ENCODE data around the gene MACF1. TPM values are rescaled to one million over a fixed set of nuclear protein-coding genes. Genes with fewer than 3 reads are reported as not detected.

Gene MACF1
- total and polyA plus RNA-seq, 9 donors = 198 to 352 (median 263) TPM

DNA sequence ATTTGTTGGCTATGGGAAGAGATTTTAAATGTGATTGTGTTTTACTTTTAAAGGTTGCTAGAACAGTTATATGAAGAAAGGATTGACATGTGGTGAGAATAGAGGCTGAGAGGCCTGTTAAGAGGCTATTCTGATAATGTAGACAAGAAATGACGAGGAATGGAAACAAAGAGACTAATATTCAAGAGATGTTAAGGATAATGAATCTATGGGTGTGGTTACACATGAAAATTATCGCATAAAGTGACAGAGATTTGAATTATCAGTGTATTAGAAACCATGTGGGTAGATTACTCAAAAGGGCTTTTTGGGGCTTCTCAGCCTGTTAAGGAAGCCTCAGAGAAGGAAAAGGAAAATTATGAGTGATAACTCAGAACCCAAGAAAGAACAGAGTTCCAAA lies 120.4 kb downstream of the MACF1 start:
- no peak for DNase-seq
- WGBS (ENCODE audit: insufficient coverage) = 100% methylated on average over 2 of the region's 2 CpGs
- Histone ChIP-seq H3K36me3 (ENCODE audit: control insufficient read depth, insufficient read depth, low read length) (peaks cover 67% of the 10 kb centered on the region), H3K4me1 (ENCODE audit: control insufficient read depth, insufficient read depth, low read length) (no peaks in the 10 kb centered on the region), H3K9me3 (replicated peaks; ENCODE audit: control insufficient read depth, low read depth, low read length) (no peaks in the 10 kb centered on the region), H3K27me3 (ENCODE audit: control insufficient read depth, insufficient read depth, low read length) (no peaks in the 10 kb centered on the region), H3K4me3 (ENCODE audit: low read length) (no peak overlapping the region), H3K27ac (ENCODE audit: low read length) (no peak overlapping the region)

DNA sequence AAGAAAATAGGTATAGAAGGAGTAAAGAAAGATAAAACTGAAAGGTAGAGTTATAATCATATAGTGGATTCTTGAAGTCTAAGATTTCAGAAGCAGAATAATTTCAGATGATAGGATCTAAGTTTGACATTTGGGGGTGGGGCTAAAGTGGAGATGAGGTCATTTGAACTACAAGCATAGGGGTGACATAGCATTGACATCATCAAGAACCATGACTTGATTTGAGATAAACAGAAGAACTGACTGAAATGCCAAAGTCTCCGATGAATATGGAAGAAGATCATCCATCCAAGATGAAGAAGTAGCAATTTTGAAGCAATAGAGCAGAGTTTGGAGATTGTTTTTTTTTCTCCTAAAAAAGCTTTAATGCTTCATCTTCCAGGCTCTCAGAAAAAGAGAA lies 122.3 kb downstream of the MACF1 start:
- Histone ChIP-seq H3K4me3 (ENCODE audit: low read length) (no peak overlapping the region), H3K27me3 (ENCODE audit: control insufficient read depth, insufficient read depth, low read length) (no peaks in the 10 kb centered on the region), H3K27ac (ENCODE audit: low read length) (no peak overlapping the region), H3K9me3 (replicated peaks; ENCODE audit: control insufficient read depth, low read depth, low read length) (no peaks in the 10 kb centered on the region), H3K36me3 (ENCODE audit: control insufficient read depth, insufficient read depth, low read length) (peaks cover 69% of the 10 kb centered on the region), H3K4me1 (ENCODE audit: control insufficient read depth, insufficient read depth, low read length) (no peaks in the 10 kb centered on the region)
- DNase-seq = no peak
- WGBS (ENCODE audit: insufficient coverage) = no CpG with 5 or more reads among the region's 1 CpG

DNA sequence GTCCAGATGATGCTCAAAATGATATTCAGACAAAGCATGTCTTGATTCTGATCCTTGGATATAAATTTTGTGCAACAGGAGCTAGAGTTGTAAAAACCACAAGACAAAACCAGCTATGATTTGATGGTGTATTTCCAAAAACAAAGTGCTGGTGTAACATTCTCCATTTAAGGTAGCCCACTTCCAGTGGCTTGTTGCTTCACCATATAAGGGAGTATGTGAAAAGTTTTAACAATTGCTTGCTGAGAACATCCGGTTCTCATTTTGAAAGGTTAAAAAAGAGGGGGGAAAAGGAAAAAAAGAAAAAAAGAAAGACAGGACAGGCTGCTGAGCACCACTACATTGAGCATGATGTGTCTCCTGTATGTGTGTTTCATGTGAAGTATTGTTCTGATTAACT lies 123.6 kb downstream of the MACF1 start:
- Histone ChIP-seq H3K4me1 (ENCODE audit: control insufficient read depth, insufficient read depth, low read length) (no peaks in the 10 kb centered on the region), H3K36me3 (ENCODE audit: control insufficient read depth, insufficient read depth, low read length) (peaks cover 68% of the 10 kb centered on the region), H3K27ac (ENCODE audit: low read length) (no peak overlapping the region), H3K27me3 (ENCODE audit: control insufficient read depth, insufficient read depth, low read length) (no peaks in the 10 kb centered on the region), H3K9me3 (replicated peaks; ENCODE audit: control insufficient read depth, low read depth, low read length) (no peaks in the 10 kb centered on the region), H3K4me3 (ENCODE audit: low read length) (no peak overlapping the region)
- DNase-seq = no peak
- WGBS (ENCODE audit: insufficient coverage) = 80% methylated on average over 1 of the region's 1 CpG

DNA sequence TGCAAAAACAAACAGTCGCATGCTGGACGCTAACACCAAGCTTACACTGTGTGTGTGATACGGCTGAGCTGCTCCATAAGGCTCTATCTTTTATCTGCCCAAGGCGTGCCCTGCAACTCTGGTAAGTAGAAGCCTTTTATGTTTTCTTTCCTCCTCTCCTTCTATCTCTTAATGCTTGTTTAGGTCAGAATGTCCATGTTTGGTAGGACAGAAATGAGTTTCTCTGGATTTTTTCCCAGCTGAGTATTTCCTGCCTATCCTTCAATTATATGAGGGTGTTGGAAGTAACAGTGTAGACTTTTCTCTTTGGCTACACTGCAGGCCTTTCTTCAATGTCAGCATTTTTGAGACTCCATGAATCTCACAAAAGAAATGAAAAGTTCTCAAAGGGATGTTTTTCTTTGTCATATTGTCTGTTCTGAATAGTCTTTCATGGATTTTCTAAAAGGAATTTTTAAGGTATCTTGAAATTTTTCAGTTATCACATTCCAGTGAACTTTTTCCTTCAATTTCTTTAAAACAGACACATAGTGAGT lies 124.2 kb downstream of the MACF1 start:
- Histone ChIP-seq H3K9me3 (replicated peaks; ENCODE audit: control insufficient read depth, low read depth, low read length) (no peaks in the 10 kb centered on the region), H3K36me3 (ENCODE audit: control insufficient read depth, insufficient read depth, low read length) (peaks cover 73% of the 10 kb centered on the region), H3K4me1 (ENCODE audit: control insufficient read depth, insufficient read depth, low read length) (no peaks in the 10 kb centered on the region), H3K4me3 (ENCODE audit: low read length) (no peak overlapping the region), H3K27me3 (ENCODE audit: control insufficient read depth, insufficient read depth, low read length) (no peaks in the 10 kb centered on the region), H3K27ac (ENCODE audit: low read length) (no peak overlapping the region)
- DNase-seq = no peak
- 100% methylated on average over 1 of the region's 4 CpGs for WGBS (ENCODE audit: insufficient coverage)

DNA sequence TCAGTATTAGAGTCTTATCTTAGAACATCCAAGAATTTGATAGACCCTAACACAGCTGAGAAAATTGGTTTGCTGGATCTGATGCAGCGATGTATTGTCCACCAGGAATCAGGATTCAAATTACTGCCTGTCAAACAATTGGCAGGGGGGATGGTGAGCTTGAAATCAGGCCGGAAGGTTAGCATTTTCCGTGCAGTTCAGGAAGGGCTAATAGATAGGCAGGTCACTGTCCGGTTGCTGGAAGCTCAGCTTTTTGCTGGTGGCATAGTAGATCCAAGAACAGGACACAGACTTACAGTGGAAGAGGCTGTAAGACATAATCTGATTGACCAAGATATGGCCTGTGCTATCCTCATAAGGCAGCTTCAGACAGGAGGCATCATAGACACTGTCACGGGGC lies 127.2 kb downstream of the MACF1 start:
- H3K36me3 ChIP-seq (ENCODE audit: control insufficient read depth, insufficient read depth, low read length) = peaks cover 62% of the 10 kb centered on the region
- DNase-seq = no peak
- WGBS (ENCODE audit: insufficient coverage) = 87% methylated on average over 5 of the region's 5 CpGs

DNA sequence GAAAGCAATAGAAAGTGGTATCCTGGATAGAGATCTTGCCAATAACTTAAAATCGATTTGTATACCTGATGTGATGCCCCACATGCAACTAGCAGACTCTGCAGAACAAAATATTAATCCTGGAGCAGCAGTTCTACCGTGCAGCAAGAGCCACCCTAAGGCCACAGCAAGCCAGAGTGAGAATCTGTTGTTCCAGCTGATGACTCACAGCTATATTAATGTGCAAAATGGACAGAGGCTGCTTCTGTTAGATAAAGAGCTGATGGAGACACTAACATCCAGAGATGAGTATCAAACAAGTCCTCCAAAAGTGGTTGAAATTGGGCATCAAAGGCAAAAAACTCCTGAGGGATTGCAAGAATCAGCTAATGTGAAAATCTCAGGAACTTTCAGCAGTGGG lies 127.8 kb downstream of the MACF1 start:
- H3K9me3 ChIP-seq (replicated peaks; ENCODE audit: control insufficient read depth, low read depth, low read length) = no peaks in the 10 kb centered on the region
- no peak overlapping the region for H3K4me3 ChIP-seq (ENCODE audit: low read length)
- DNase-seq = no peak
- WGBS (ENCODE audit: insufficient coverage) = 78% methylated on average over 1 of the region's 2 CpGs
- H3K36me3 ChIP-seq (ENCODE audit: control insufficient read depth, insufficient read depth, low read length) = peaks cover 60% of the 10 kb centered on the region
- no peaks in the 10 kb centered on the region for H3K4me1 ChIP-seq (ENCODE audit: control insufficient read depth, insufficient read depth, low read length)
- no peak overlapping the region for H3K27ac ChIP-seq (ENCODE audit: low read length)
- no peaks in the 10 kb centered on the region for H3K27me3 ChIP-seq (ENCODE audit: control insufficient read depth, insufficient read depth, low read length)

More for the DNA sequence above, 127.2 kb downstream of the MACF1 start:
- Histone ChIP-seq H3K9me3 (replicated peaks; ENCODE audit: control insufficient read depth, low read depth, low read length) (no peaks in the 10 kb centered on the region), H3K27ac (ENCODE audit: low read length) (no peak overlapping the region), H3K4me1 (ENCODE audit: control insufficient read depth, insufficient read depth, low read length) (no peaks in the 10 kb centered on the region), H3K4me3 (ENCODE audit: low read length) (no peak overlapping the region), H3K27me3 (ENCODE audit: control insufficient read depth, insufficient read depth, low read length) (no peaks in the 10 kb centered on the region)

DNA sequence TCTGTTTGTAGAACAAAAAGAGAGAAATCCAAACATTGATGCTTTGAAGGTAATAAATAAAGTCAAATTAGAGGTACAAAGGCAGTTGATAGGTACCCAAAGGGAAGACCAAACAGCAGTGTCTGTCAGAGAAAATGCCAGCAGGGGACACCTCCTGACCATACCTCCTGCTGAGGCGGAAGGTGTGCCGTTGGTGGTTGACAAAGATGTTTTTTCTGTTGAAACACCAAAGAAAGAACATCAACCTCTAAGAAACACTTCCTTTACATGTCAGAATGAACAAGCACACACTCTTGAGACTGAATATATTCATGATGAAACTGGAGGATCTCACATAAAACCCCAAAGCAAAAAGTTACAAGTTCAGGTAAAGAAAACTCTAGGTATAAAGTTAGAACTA lies 128.3 kb downstream of the MACF1 start:
- DNase-seq = no peak
- H3K36me3 ChIP-seq (ENCODE audit: control insufficient read depth, insufficient read depth, low read length) = peaks cover 56% of the 10 kb centered on the region
- H3K27me3 ChIP-seq (ENCODE audit: control insufficient read depth, insufficient read depth, low read length) = no peaks in the 10 kb centered on the region
- no peaks in the 10 kb centered on the region for H3K4me1 ChIP-seq (ENCODE audit: control insufficient read depth, insufficient read depth, low read length)
- H3K27ac ChIP-seq (ENCODE audit: low read length) = no peak overlapping the region
- H3K9me3 ChIP-seq (replicated peaks; ENCODE audit: control insufficient read depth, low read depth, low read length) = no peaks in the 10 kb centered on the region
- no CpG with 5 or more reads among the region's 2 CpGs for WGBS (ENCODE audit: insufficient coverage)
- no peak overlapping the region for H3K4me3 ChIP-seq (ENCODE audit: low read length)

DNA sequence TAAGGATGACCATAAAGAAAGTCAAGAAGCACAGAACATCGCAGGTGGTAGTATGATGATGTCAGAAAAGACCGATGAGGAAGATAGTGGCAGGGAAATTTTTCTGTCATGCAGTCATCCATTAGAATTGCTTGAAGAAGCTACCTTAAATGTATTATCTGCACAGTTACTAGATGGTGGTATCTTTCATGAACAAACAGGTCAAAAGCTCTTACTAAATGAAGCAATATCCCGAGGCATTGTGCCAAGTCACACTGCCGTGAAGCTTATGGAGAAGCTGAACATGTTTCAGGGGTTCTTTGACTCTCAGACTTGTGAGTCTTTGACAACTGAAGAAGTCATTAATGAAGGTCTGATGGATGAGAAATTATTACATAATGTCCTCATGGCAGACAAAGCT lies 128.8 kb downstream of the MACF1 start:
- DNase-seq = no peak
- H3K36me3 ChIP-seq (ENCODE audit: control insufficient read depth, insufficient read depth, low read length) = peaks cover 53% of the 10 kb centered on the region

DNA sequence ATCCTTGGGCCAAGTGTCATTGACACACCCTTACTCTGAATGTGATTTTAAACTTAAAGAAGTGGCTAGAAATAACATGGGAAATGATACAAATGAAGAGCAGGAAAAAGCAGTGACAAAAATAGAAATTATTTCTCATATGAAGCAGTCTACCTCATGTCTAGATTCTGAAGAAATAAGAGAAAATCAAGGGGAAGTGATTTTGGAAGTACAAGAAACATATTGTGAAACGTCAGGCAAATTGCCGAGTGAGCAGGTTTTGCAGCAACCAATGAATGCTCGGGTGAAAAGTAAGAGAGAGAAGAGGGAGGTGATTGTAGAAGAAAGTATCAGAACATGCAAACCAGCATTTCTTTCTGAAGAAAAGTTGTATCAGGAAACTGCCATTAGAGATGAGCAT lies 130.7 kb downstream of the MACF1 start:
- no peaks in the 10 kb centered on the region for H3K27me3 ChIP-seq (ENCODE audit: control insufficient read depth, insufficient read depth, low read length)
- no peak overlapping the region for H3K4me3 ChIP-seq (ENCODE audit: low read length)
- H3K36me3 ChIP-seq (ENCODE audit: control insufficient read depth, insufficient read depth, low read length) = peaks cover 65% of the 10 kb centered on the region
- no peak overlapping the region for H3K27ac ChIP-seq (ENCODE audit: low read length)
- H3K4me1 ChIP-seq (ENCODE audit: control insufficient read depth, insufficient read depth, low read length) = no peaks in the 10 kb centered on the region
- DNase-seq = peak; percentile 36
- H3K9me3 ChIP-seq (replicated peaks; ENCODE audit: control insufficient read depth, low read depth, low read length) = no peaks in the 10 kb centered on the region
- 84% methylated on average over 3 of the region's 3 CpGs for WGBS (ENCODE audit: insufficient coverage)

More for the DNA sequence above, 128.8 kb downstream of the MACF1 start:
- H3K4me3 ChIP-seq (ENCODE audit: low read length) = no peak overlapping the region
- 79% methylated on average over 2 of the region's 4 CpGs for WGBS (ENCODE audit: insufficient coverage)
- no peaks in the 10 kb centered on the region for H3K9me3 ChIP-seq (replicated peaks; ENCODE audit: control insufficient read depth, low read depth, low read length)
- no peak overlapping the region for H3K27ac ChIP-seq (ENCODE audit: low read length)
- no peaks in the 10 kb centered on the region for H3K27me3 ChIP-seq (ENCODE audit: control insufficient read depth, insufficient read depth, low read length)
- H3K4me1 ChIP-seq (ENCODE audit: control insufficient read depth, insufficient read depth, low read length) = no peaks in the 10 kb centered on the region

DNA sequence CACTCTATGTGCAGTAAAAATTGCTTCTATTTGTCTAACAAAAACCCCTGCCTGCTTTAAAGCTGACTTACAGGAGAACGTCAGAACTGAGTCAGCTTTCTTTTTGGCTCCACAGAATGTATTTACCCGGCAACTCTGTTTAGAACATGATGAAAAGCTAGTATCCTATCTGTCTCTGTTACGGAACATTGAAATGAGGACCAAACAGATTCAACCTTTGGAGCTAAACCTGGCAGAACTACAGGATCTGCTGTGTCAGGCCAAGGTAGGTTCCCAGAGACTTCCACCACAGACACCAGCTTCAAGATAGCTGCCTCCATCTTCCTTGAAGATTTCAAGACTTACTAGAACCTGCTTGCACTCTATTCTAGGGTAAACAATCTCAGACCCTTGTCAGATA lies 132.6 kb downstream of the MACF1 start:
- Histone ChIP-seq H3K27me3 (ENCODE audit: control insufficient read depth, insufficient read depth, low read length) (no peaks in the 10 kb centered on the region), H3K9me3 (replicated peaks; ENCODE audit: control insufficient read depth, low read depth, low read length) (no peaks in the 10 kb centered on the region), H3K36me3 (ENCODE audit: control insufficient read depth, insufficient read depth, low read length) (peaks cover 68% of the 10 kb centered on the region), H3K4me3 (ENCODE audit: low read length) (no peak overlapping the region), H3K27ac (ENCODE audit: low read length) (no peak overlapping the region), H3K4me1 (ENCODE audit: control insufficient read depth, insufficient read depth, low read length) (no peaks in the 10 kb centered on the region)
- no peak for DNase-seq
- WGBS (ENCODE audit: insufficient coverage) = 84% methylated on average over 3 of the region's 3 CpGs

DNA sequence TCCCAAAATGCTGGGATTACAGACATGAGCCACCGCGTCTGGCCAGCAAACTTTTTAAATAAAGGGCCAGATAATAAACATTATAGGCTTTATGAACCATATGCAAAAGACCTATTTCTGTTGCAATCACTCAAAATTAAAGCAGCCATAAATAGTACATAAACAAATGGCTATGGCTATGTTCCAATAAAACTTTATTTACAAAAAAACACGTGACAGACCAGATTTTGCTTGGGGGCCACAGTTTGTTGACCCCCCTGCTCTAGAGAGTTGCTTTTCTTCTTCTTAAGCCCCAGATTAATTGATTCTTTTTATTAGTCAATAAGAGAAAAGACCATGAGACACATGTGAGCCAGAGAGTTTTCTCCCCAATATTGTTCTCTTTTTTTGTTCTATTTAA lies 138.3 kb downstream of the MACF1 start:
- Histone ChIP-seq H3K27me3 (ENCODE audit: control insufficient read depth, insufficient read depth, low read length) (no peaks in the 10 kb centered on the region), H3K4me1 (ENCODE audit: control insufficient read depth, insufficient read depth, low read length) (peaks cover 2% of the 10 kb centered on the region), H3K36me3 (ENCODE audit: control insufficient read depth, insufficient read depth, low read length) (peaks cover 49% of the 10 kb centered on the region), H3K27ac (ENCODE audit: low read length) (no peak overlapping the region), H3K9me3 (replicated peaks; ENCODE audit: control insufficient read depth, low read depth, low read length) (no peaks in the 10 kb centered on the region), H3K4me3 (ENCODE audit: low read length) (no peak overlapping the region)
- WGBS (ENCODE audit: insufficient coverage) = no CpG with 5 or more reads among the region's 3 CpGs
- no peak for DNase-seq
